Ammon's horn (tissue), 1 donor: ENCODE results near the gene SERPINB7.
"Not testable (repeated sequence)": the region's sequence is repeated elsewhere in the genome, so short reads cannot be mapped to it uniquely, and the experiment has no call there.

Experiments
- DNase-seq: peaks from one replicate; pipeline ENCODE4 v3.0.0-alpha.2; 2016; ENCODE audit warnings: low spot score

Gene SERPINB7

GRCh38 chr18:63775166-63775730 is at the start of gene SERPINB7:
Gene SERPINB7, plus strand, starts transcription at chr18:63775418. Its CDS starts 6,955 bp downstream, at chr18:63782373.
- no peak for DNase-seq

DNA sequence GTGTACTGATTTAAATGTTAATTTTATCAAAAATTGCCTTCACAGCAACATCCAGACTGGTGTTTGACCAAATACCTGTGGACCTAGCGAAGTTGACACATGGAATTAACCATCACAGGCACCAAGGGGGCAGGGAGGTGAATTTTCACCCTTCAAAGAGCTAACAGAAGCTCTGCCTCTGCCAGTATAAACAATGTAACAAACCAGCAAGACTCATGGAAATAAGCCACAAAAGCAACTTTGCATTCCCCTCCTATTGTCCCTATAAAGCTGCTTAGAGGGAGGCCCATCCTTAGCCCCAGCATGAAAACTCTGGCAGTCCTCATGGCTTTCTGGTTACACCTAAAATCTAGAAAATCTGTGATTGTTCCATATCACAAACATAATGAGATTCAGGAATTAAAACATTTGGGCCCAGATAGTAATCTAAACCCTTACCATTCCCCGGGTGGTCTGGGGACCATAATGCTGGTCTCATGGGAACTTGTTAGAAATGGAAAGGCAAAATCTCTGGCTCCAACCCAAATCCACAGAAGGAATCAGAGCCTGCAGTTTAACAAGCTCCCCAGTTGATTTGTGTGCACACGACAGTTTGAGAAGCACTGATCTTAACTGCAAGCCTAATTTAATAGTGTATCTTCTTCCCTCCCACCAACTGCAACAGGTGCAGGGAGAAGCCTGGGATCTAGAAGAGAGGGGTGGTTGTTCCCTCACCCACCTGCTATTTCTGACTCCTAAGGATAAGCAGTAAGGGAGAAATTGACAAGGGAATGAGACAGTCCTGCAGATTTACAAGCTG is 49.3 kb upstream of the SERPINB7 start:
- no peak for DNase-seq

GRCh38 chr18:63730773-63731172 is 44.4 kb upstream of the SERPINB7 start:
- no peak for DNase-seq

DNA sequence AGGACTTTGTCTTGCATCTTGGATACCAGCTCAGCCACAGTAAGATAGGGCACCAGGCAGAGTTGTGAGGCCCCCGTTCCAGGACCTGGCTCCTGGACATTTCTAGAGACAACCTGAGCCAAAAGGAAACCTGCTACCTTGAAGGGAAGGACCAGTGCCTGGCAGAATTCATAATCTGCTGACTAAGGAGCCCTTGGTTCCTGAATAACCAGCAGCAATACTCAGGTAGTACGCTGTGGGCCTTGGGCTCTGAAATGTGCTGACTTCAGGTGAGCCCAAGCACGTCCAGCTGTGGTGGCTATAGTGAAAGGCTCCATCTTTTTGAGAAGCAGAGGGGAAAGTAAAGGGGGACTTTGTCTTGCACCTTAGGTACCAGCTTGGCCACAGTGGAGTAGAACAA is 44.0 kb upstream of the SERPINB7 start:
- DNase-seq: no peak

DNA sequence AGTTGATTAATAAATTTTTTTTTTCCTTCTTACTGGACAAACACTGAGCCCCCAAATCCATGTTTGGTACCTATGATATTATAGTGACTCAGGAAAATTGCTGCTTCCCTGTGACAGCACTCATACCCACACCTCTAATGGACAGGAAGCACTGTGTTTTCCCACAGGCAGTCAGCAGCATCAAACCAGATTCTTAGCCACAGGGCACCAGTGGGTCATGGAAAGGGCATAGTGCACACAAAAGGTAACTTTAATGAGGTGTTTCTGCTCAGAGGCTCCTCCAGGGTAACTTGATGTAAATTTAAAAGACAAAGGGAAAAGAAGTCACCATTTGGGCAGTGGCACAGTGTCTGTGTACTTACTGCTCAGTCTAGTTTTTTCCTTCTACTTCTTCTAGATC is 38.3 kb upstream of the SERPINB7 start:
- DNase-seq: no peak

DNA sequence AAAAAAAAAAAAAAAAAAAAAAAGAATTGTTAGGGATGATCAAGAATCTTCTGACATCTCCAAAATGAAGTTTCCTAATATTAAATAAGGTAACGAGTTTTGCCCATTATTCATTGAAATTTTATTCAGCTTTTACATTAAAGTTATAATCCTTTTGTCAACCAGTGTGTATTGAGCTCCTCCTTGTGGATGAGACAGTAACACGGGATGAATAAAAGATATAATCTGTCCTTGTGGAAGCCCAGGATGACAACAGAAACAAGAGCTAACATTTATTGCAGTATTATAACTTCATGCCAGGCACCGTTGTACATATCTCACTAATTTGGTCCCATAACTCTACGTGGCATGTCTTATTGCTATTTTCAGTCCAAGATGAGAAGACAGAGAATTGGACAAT is 33.4 kb upstream of the SERPINB7 start:
- DNase-seq: no peak

GRCh38 chr18:63747006-63747405 is 28.2 kb upstream of the SERPINB7 start:
- DNase-seq: no peak

DNA sequence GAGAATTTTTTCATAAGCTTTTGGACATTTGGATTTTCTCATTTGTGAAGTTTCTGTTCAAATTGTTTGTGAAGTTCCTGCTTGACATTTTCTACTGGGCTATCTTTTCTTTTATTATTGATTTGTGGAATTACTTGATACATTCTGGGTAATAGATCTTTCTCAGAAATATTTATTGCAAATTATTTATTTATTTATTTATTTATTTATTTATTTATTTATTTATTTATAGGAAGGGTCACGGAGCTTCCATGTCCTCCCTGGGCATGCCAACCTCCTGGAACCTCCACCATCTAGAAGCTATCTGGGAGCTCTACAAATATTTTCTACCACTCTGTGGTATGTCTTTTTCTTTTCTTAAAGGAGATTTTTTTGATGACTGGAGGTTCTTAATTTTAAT is 25.7 kb upstream of the SERPINB7 start:
- DNase-seq: no peak

DNA sequence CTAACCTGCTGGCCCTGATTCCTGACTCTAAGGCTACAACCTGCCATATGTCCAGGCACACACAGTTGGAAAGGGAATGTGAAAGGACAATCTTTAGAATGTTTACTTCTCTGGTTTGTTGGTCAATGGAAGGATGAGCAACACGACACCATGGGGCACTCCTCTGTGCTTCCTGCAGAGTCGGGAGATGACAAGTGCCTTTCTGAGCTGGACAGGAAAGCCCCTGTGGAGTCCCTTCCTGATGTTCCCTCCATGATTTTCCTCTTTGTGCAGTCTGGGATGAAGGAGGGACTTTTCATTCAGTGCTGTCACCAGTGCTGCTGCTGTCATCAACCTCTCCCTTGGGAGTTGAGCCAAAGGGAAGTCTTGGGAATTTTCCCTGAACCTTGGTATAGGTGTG is 22.6 kb upstream of the SERPINB7 start:
- no peak for DNase-seq

DNA sequence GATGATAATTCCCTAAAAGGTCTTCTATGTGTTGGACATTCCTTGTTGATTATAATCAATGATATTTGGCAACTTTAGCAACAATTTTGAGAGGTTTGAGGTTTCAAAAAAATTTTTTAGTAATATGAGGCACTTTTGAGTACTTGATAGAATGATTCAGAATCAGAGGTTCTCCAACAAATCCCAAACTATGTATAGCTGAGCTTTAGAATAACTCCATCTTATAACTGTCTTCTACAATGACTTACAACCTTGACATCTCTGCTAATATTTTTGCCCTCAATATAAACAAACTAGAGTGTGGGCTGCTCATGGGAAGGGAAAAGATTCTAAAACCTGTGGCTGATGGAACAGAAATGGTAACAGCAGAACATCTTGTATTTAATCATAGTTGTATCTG is 21.5 kb upstream of the SERPINB7 start:
- DNase-seq: no peak

- no peak for DNase-seq
Measured at GRCh38 chr18:63757541-63757940, 17.7 kb upstream of the SERPINB7 start.

DNA sequence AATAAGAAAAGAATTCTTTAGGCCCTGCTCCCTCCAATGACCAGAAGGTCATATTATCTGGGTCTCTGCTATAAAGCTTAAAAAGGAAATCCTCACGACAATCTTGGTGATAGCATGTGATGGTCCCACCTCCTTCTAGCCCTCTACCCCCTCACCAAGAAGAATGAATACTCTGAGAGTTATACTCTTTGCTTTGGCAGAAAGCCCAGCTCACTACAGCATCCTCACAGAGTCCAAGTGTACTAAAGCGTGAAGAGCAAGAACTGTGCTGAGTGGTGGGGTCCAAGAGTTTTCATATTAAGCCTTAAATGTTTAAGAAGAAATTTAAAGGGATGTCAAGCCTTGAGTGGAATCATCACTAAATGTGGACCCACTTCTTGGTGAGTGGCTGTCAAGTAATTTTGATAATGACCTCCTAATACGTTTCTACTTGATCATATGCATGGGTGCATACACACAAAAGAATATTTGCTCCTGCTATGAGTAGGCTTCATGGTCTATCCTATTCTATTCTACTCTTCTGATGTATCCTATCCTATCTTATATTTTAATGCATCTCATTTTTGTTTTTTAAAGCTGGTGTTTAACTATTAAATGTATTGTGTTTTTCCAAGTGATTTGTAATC is 16.5 kb upstream of the SERPINB7 start:
- no peak for DNase-seq

DNA sequence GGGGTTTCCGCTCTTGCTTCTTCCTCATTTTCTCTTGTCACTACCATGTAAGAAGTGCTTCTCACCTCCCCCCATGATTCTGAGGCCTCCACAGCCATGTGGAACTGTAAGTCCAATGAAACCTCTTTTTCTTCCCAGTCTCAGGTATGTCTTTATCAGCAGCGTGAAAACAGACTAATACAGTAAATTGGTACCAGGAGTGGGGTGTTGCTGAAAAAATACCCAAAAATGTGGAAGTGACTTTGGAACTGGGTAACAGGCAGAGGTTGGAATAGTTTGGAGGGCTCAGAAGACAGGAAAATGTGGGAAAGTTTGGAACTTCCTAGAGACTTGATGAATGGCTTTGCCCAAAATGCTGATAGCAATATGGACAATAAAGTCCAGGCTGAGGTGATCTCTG is 15.4 kb upstream of the SERPINB7 start:
- not testable (repeated sequence) for DNase-seq

GRCh38 chr18:63762518-63762917 is 12.7 kb upstream of the SERPINB7 start:
- no peak for DNase-seq

DNA sequence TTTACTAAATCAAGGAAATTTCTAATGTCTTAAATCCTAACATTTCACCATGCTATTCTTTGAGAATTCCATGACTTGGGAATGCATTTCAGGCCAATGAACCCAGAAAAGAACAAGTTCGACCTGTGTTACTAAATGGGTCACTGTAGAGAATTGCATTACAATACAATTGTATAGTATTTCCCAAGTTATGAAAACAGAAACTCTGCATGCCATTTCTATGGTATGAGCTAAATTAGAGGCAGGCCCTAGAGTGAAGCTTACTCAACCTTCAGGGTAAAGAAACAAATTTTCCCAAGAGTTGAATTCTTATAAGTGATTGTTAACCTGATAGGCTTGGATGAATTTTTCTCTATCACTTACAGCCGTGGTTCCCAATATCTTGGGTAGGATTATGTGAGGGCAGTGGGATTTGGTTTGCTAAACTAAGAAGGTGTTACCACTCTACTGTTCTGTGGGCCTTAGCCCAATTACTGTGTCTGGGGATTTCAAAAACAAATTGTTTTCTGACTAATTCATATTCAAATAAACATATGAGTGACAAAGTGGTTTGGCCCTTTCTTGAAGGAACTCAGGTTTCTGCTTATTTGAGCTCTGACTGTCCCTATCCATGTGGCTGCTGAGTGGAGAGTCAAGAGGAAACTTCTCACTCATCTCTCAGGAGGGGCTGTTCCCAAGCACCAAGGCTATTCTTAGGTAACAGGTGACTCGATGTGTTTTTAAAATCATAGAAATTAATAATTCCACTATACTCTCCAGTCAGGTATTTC is 11.2 kb upstream of the SERPINB7 start:
- DNase-seq: no peak

DNA sequence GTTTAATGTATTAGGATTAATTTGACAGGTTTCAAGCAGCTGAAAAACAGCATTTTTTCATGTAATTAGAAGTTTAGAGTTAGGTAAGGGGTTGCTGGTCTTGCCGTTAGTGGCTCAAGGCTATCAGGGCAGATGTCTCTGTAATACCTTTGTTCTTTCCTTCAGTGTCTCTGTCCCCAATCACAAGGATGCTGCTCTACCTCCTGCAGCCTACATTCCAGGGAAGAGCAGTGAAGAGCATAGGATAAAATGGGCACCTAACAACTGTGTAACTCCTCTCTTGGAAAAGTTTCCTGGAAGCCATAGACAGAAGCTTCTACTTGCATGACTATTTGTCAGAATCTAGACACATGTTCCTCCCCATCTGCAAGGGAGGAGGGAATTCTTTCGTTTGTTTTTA is 9.4 kb upstream of the SERPINB7 start:
- DNase-seq: no peak

- DNase-seq: no peak
Measured at GRCh38 chr18:63773551-63773950, 1.7 kb upstream of the SERPINB7 start.

- DNase-seq: no peak
Measured at GRCh38 chr18:63774511-63774910, 707 bp upstream of the SERPINB7 start.

- no peak for DNase-seq
Measured at GRCh38 chr18:63779386-63779785, 4.2 kb downstream of the SERPINB7 start.

- DNase-seq: no peak
Measured at GRCh38 chr18:63783394-63783793, 8.2 kb downstream of the SERPINB7 start.

DNA sequence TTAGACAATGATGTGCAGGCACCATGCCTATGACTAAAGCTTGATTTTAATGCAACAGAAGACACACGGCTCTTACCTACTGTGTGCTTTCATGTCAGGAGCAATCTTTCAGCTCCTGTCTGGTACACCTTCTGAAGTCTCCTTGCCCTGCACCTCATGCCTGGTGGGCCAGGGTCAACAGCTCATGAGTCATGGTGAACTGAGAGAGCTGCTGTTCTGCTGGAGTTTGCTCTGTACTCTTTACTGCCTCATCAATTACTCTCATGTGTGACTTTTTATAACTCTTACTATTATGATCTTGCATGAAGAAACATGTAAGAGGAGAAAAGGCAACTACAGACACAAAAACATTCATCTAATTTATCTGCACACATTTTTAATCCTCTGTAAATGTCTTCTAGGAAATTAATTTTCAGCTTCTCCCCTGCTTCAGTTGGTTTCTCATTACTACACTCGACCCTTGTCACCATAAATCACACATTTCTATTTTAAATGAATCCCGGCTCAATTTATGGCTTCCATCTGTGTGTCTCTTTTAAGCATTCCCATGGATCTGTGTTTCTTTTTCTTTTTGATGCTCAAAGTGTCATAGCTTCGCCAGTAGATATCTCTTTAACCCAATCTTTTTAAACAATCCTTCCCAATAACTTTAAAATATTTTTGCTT is 9.7 kb downstream of the SERPINB7 start:
- no peak for DNase-seq

DNA sequence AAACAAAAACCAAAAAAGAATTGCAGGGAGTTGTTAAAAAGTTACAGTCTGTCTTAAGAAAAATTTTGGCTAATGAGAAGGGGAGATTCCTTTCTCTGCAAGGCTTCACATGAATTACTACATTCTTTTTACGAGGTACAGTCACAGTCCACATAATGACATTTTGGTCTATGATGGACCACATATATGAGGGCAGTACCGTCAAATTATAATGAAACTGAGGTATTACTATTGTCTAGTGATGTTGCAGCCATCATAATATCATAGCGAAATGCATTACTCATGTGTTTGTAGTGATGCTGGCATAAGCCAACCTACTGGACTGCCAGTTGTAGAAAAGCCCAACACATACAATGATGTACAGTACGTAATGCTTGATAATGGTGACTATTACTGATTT is 12.5 kb downstream of the SERPINB7 start:
- no peak for DNase-seq
